IMR-90 (cell line): Measurements from ENCODE around the gene TEAD4. TPM values are rescaled to one million over a fixed set of nuclear protein-coding genes. Genes with fewer than 3 reads are reported as not detected.

Experiments
- ATAC-seq: fragments of 200-7000 bp; cut with Tn5 transposase; 2 replicates; pipeline ENCODE4 v1.9.1; 2020; ENCODE audit warnings: low read depth, mild to moderate bottlenecking, moderate library complexity
- BruUV-seq: library from RNA; stranded (reverse); fragments of 400-500 nt; replicated peaks from 2 replicates; lab custom pipeline; 2021; lab: Mats Ljungman, UMichigan
- CTCF ChIA-PET: fragments of 300-600 bp; formaldehyde crosslinking; extraction: SDS; loops from one replicate; lab custom pipeline; 2021; ENCODE audit warnings: antibody characterized with exemption; lab: Yijun Ruan, JAX
- POLR2A ChIA-PET: fragments of 300-600 bp; sonication (Branson Sonifier 250); formaldehyde crosslinking; loops from one replicate; lab custom pipeline; 2022; ENCODE audit warnings: antibody characterized with exemption; ENCODE audit not compliant: unreplicated experiment; lab: Charles Lee
- DNase-seq: peaks from one replicate; pipeline ENCODE4 v3.0.0; 2013
- H2AFZ ChIP-seq: replicated peaks from 2 replicates; pipeline ENCODE3; 2013; ENCODE audit warnings: low read length, mild to moderate bottlenecking; ENCODE audit not compliant: poor library complexity
- H2AK5ac ChIP-seq: 2 replicates; pipeline ENCODE4 v1.6.1; 2013; ENCODE audit warnings: low read depth, low read length, inconsistent platforms
- H2AK9ac ChIP-seq: replicated peaks from 2 replicates; pipeline ENCODE3; 2013; ENCODE audit warnings: mild to moderate bottlenecking, low read depth, low read length, moderate library complexity; ENCODE audit not compliant: poor library complexity
- H2BK120ac ChIP-seq: 2 replicates; pipeline ENCODE4 v1.6.1; 2013; ENCODE audit warnings: low read depth, low read length, inconsistent platforms
- H2BK15ac ChIP-seq: 3 replicates; pipeline ENCODE4 v1.6.1; 2013; ENCODE audit warnings: low read depth, low read length, inconsistent platforms
- H2BK20ac ChIP-seq: 2 replicates; pipeline ENCODE4 v1.6.1; 2013; ENCODE audit warnings: low read depth, mild to moderate bottlenecking, inconsistent platforms, low read length, moderate library complexity
- H2BK5ac ChIP-seq: 2 replicates; pipeline ENCODE4 v1.6.1; 2013; ENCODE audit warnings: mild to moderate bottlenecking, low read depth, low read length, inconsistent platforms; ENCODE audit not compliant: poor library complexity, severe bottlenecking
- H3K14ac ChIP-seq: replicated peaks from 2 replicates; pipeline ENCODE4 v1.6.1; 2013; ENCODE audit warnings: low read depth, low read length, inconsistent platforms
- H3K18ac ChIP-seq: 2 replicates; pipeline ENCODE4 v1.6.1; 2013; ENCODE audit warnings: low read depth, low read length, control low read depth
- H3K23ac ChIP-seq: 2 replicates; pipeline ENCODE4 v1.6.1; 2013; ENCODE audit warnings: low read depth, low read length, inconsistent platforms
- H3K27ac ChIP-seq: 2 replicates; pipeline ENCODE4 v1.5.1; 2013; ENCODE audit warnings: mild to moderate bottlenecking, control low read depth, low read length; ENCODE audit not compliant: insufficient read depth
- H3K27me3 ChIP-seq: 2 replicates; pipeline ENCODE4 v1.6.1; 2013; ENCODE audit warnings: low read length; ENCODE audit not compliant: control insufficient read depth, insufficient read depth
- H3K36me3 ChIP-seq: 2 replicates; pipeline ENCODE4 v1.6.1; 2013; ENCODE audit warnings: low read length, mixed read lengths; ENCODE audit not compliant: control insufficient read depth, insufficient read depth
- H3K4ac ChIP-seq: 2 replicates; pipeline ENCODE4 v1.6.1; 2013; ENCODE audit warnings: low read depth, low read length, inconsistent platforms
- H3K4me1 ChIP-seq: 2 replicates; pipeline ENCODE4 v1.6.1; 2013; ENCODE audit warnings: low read length, mixed read lengths; ENCODE audit not compliant: control insufficient read depth, insufficient read depth
- H3K4me2 ChIP-seq: 2 replicates; pipeline ENCODE4 v1.6.1; 2013; ENCODE audit warnings: low read depth, mild to moderate bottlenecking, control low read depth, low read length, moderate library complexity
- H3K4me3 ChIP-seq: 2 replicates; pipeline ENCODE4 v1.5.1; 2013; ENCODE audit warnings: low read depth, mild to moderate bottlenecking, control low read depth, low read length, moderate library complexity; ENCODE audit not compliant: insufficient read depth
- H3K56ac ChIP-seq: 2 replicates; pipeline ENCODE4 v1.6.1; 2013; ENCODE audit warnings: low read length, inconsistent platforms; ENCODE audit not compliant: insufficient read depth; ENCODE audit errors: extremely low read depth
- H3K79me1 ChIP-seq, 2 experiments: 2 replicates each; pipeline ENCODE4 v1.6.1; 2013; ENCODE audit warnings: low read length in 2 of 2, inconsistent platforms in 1 of 2, low read depth in 1 of 2
- H3K9ac ChIP-seq: 2 replicates; pipeline ENCODE4 v1.6.1; 2013; ENCODE audit warnings: low read depth, low read length, control low read depth
- H3K9me1 ChIP-seq: 2 replicates; pipeline ENCODE4 v1.6.1; 2013; ENCODE audit warnings: low read length, inconsistent platforms; ENCODE audit not compliant: insufficient read depth
- H3K9me3 ChIP-seq: 2 replicates; pipeline ENCODE4 v1.6.1; 2013; ENCODE audit warnings: low read length; ENCODE audit not compliant: control insufficient read depth, insufficient read depth
- H4K20me1 ChIP-seq: 2 replicates; pipeline ENCODE4 v1.6.1; 2013; ENCODE audit warnings: low read length, inconsistent platforms; ENCODE audit not compliant: insufficient read depth
- H4K5ac ChIP-seq: 2 replicates; pipeline ENCODE4 v1.6.1; 2013; ENCODE audit warnings: mild to moderate bottlenecking, low read depth, low read length, control low read depth
- H4K8ac ChIP-seq, 2 experiments: 2 replicates each; pipeline ENCODE4 v1.6.1; 2013; ENCODE audit warnings: low read depth in 2 of 2, low read length in 2 of 2, control low read depth in 1 of 2, inconsistent platforms in 1 of 2
- H4K91ac ChIP-seq: 2 replicates; pipeline ENCODE4 v1.6.1; 2013; ENCODE audit warnings: low read depth, low read length, inconsistent platforms; ENCODE audit not compliant: insufficient read depth
- BHLHE40 ChIP-seq: fragments of 150-350 bp; IDR thresholded peaks from 2 replicates; pipeline ENCODE4 v1.6.1; 2016; ENCODE audit warnings: mild to moderate bottlenecking, low read depth, low read length
- CEBPB ChIP-seq: IDR thresholded peaks from 2 replicates; pipeline ENCODE4 v1.6.1; 2012; ENCODE audit warnings: low read depth, low read length, improper control_type of control experiment
- CHD1 ChIP-seq: IDR thresholded peaks from 2 replicates; pipeline ENCODE4 v1.6.1; 2012; ENCODE audit warnings: low read depth, low read length, improper control_type of control experiment
- ELK1 ChIP-seq: fragments of 150-350 bp; IDR thresholded peaks from 2 replicates; pipeline ENCODE4 v1.6.1; 2016; ENCODE audit warnings: low read depth, mild to moderate bottlenecking, low read length, moderate library complexity, borderline replicate concordance
- FOS ChIP-seq: fragments of 150-350 bp; IDR thresholded peaks from 2 replicates; pipeline ENCODE4 v1.6.1; 2016; ENCODE audit warnings: low read depth, low read length
- MAZ ChIP-seq: IDR thresholded peaks from 2 replicates; pipeline ENCODE4 v1.6.1; 2012; ENCODE audit warnings: low read depth, mild to moderate bottlenecking, low read length, improper control_type of control experiment, moderate library complexity, borderline replicate concordance
- MXI1 ChIP-seq: IDR thresholded peaks from 2 replicates; pipeline ENCODE4 v1.6.1; 2012; ENCODE audit warnings: low read depth, mild to moderate bottlenecking, low read length, moderate library complexity, borderline replicate concordance
- NFE2L2 ChIP-seq: fragments of 150-350 bp; IDR thresholded peaks from 2 replicates; pipeline ENCODE4 v1.6.1; 2016; ENCODE audit warnings: low read depth, mild to moderate bottlenecking, low read length
- POLR2A ChIP-seq: IDR thresholded peaks from 2 replicates; pipeline ENCODE4 v1.6.1; 2012; ENCODE audit warnings: mild to moderate bottlenecking, low read depth, low read length
- SMC3 ChIP-seq: fragments of 150-350 bp; IDR thresholded peaks from 2 replicates; pipeline ENCODE4 v1.6.1; 2016; ENCODE audit warnings: low read depth, mild to moderate bottlenecking, antibody characterized with exemption, low read length, moderate library complexity
- USF2 ChIP-seq: fragments of 150-350 bp; IDR thresholded peaks from 2 replicates; pipeline ENCODE4 v1.6.1; 2017; ENCODE audit warnings: mild to moderate bottlenecking, antibody characterized with exemption, low read length, low read depth
- whole genome bisulfite sequencing, 2 experiments: methylation state at CpG; one replicate each; pipeline versions ENCODE4 v1.1.5 to v1.1.7; 2013; ENCODE audit warnings: missing lambda C conversion rate in 2 of 2; ENCODE audit not compliant: insufficient read length in 1 of 2; ENCODE audit errors: extremely low coverage in 2 of 2; 5-methylcytosine and 5-hydroxymethylcytosine counted together
- dilution Hi-C: fragments of 300-500 bp; cut with HindIII; formaldehyde crosslinking; loops from one replicate; pipeline ENCODE4 v1.14.3; 2018; ENCODE audit warnings: low sequenced_read_pairs; ENCODE audit not compliant: unreplicated experiment
- in situ Hi-C: fragments of 300-500 bp; cut with MboI; formaldehyde crosslinking; loops from 3 replicates; pipeline ENCODE4 v1.14.3; 2019; ENCODE audit warnings: low sequenced_read_pairs, inconsistent platforms, mixed read lengths
- intact Hi-C: fragments of 100-400 bp; cut with micrococcal nuclease; formaldehyde crosslinking; loops from 2 replicates; pipeline ENCODE4 v1.10.0; 2022
- polyA plus RNA-seq, 3 experiments: library from polyadenylated mRNA; depleted of rRNA; stranded (reverse); fragments of >200 nt; gene quantifications; 2 replicates each; pipeline ENCODE4 v1.2.3, GENCODE V29; 2012; ENCODE audit warnings: low replicate concordance in 1 of 3
- total RNA-seq: library from RNA; depleted of rRNA; stranded (reverse); fragments of >200 nt; gene quantifications from 2 replicates; pipeline ENCODE4 v1.2.3, GENCODE V29; 2012

Gene TEAD4
- total and polyA plus RNA-seq, 2 of the 4 experiments (the other 2 are of a cell fraction), result 8.8 to 24.9 TPM

GRCh38 chr12:3042394-3042793 lies 83.2 kb downstream of the TEAD4 start:
- TF ChIP-seq MAZ, result no peak
- TF ChIP-seq BHLHE40, result no peak
- no peak for TF ChIP-seq ELK1
- no peak for TF ChIP-seq FOS
- no peak for TF ChIP-seq CEBPB
- TF ChIP-seq NFE2L2, result no peak
- no peak for TF ChIP-seq POLR2A
- no peak for TF ChIP-seq SMC3
- TF ChIP-seq CHD1, result no peak
- TF ChIP-seq USF2, result no peak
- TF ChIP-seq MXI1, result no peak
- no peak overlapping the region for H2AFZ ChIP-seq
- H4K8ac ChIP-seq, result no peak overlapping the region
- no peaks in the 10 kb centered on the region for H3K79me1 ChIP-seq
- H2AK5ac ChIP-seq, result no peak overlapping the region
- H3K4ac ChIP-seq, result no peak overlapping the region
- H2BK20ac ChIP-seq, result no peak overlapping the region
- dilution Hi-C loops, result no loop called here
- no TSS peak for BruUV-seq
- no peak for DNase-seq
- no peaks in the 10 kb centered on the region for H3K9me3 ChIP-seq
- no peaks in the 10 kb centered on the region for H3K27me3 ChIP-seq
- no peak overlapping the region for H3K18ac ChIP-seq
- POLR2A ChIA-PET, result no interaction called here
- no peak overlapping the region for H3K4me3 ChIP-seq
- no peak overlapping the region for H2BK120ac ChIP-seq
- 94% methylated on average over 3 of the region's 8 CpGs; no CpG with 5 or more reads in 1 of the 2 experiments for WGBS, 2 experiments
- CTCF ChIA-PET, result interaction anchor here (0.5 to 0.9 kb wide), 3 partner anchors 14 to 147 kb away, joined by 3 to 4 read pairs (median 3); no protein-coding TSS in a partner anchor
- H4K91ac ChIP-seq, result no peak overlapping the region
- H2BK15ac ChIP-seq, result no peak overlapping the region
- H3K27ac ChIP-seq, result no peak overlapping the region
- peaks cover 3% of the 10 kb centered on the region; the same call in 1 of the 2 replicates for H4K20me1 ChIP-seq
- no peak overlapping the region for H3K23ac ChIP-seq
- no peak overlapping the region for H4K5ac ChIP-seq
- no peak overlapping the region for H3K14ac ChIP-seq
- H3K36me3 ChIP-seq, result peaks cover 19% of the 10 kb centered on the region
- in situ Hi-C loops, result no loop called here
- no peak overlapping the region for H3K56ac ChIP-seq
- H2AK9ac ChIP-seq, result no peak overlapping the region
- no peak overlapping the region for H2BK5ac ChIP-seq
- intact Hi-C loops, result no loop called here
- ATAC-seq, result no peak
- peaks cover 5% of the 10 kb centered on the region for H3K9me1 ChIP-seq
- no peaks in the 10 kb centered on the region for H3K4me1 ChIP-seq
- H3K9ac ChIP-seq, result no peak overlapping the region
- no peak overlapping the region for H3K4me2 ChIP-seq
